Measurements from ENCODE around the gene DNAH11. TPM values are rescaled to one million over a fixed set of nuclear protein-coding genes. Genes with fewer than 3 reads are reported as not detected.

DNAH11 gene
- total and polyA plus RNA-seq, 11 donors = 0.04 to 0.98 (median 0.23) TPM

- intact Hi-C loops (cut with DNase I) = loop anchor here in 3 of 10 donors (5.0 to 10.0 kb wide), 4 partner anchors 238 to 725 kb away; partner anchors contain the start of gene SP8 (in 2 of the 3)
- no peaks in the 10 kb centered on the region for H3K36me3 ChIP-seq
- no peaks in the 10 kb centered on the region for H3K4me1 ChIP-seq
- TF ChIP-seq POLR2A (IDR thresholded peaks at IDR 0.05) = no peak
- TF ChIP-seq, protein P1, sequence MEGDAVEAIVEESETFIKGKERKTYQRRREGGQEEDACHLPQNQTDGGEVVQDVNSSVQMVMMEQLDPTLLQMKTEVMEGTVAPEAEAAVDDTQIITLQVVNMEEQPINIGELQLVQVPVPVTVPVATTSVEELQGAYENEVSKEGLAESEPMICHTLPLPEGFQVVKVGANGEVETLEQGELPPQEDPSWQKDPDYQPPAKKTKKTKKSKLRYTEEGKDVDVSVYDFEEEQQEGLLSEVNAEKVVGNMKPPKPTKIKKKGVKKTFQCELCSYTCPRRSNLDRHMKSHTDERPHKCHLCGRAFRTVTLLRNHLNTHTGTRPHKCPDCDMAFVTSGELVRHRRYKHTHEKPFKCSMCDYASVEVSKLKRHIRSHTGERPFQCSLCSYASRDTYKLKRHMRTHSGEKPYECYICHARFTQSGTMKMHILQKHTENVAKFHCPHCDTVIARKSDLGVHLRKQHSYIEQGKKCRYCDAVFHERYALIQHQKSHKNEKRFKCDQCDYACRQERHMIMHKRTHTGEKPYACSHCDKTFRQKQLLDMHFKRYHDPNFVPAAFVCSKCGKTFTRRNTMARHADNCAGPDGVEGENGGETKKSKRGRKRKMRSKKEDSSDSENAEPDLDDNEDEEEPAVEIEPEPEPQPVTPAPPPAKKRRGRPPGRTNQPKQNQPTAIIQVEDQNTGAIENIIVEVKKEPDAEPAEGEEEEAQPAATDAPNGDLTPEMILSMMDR (IDR thresholded peaks at IDR 0.05) = no peak
- 82 to 84% (median 83%) methylated on average over 6 of the region's 6 CpGs for WGBS, 4 donors
- peaks cover 0 to 23% (median 8%) of the 10 kb centered on the region in 12 donors for H3K9me3 ChIP-seq
- H3K27ac ChIP-seq = no peak overlapping the region
- DNase-seq (no peak), ATAC-seq (no peak)
- no peaks in the 10 kb centered on the region for H3K27me3 ChIP-seq
- H3K4me3 ChIP-seq = no peak overlapping the region
Measured at GRCh38 chr7:21500117-21500832, 42.6 kb upstream of the DNAH11 start.

DNA sequence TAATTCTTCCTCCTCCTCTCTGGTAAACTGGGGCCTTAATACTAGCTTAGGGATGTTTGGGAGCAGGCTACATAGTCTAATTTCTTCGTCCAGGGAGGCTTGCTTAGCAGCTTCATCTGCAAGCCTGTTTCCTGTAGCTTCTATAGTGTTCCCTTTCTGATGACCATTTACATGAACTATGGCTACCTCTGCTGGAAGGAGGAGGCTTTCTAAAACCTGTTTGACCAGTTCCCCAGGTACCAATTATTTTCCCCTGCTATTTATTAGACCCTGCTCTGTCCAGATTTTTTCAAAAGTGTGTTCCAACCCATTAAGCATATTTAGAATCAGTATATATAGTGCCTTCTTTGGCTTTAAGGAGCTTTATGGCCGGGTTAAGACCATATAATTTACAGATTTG is 38.8 kb upstream of the DNAH11 start:
- DNase-seq = no peak
- H3K27ac ChIP-seq = no peak overlapping the region
- TF ChIP-seq POLR2A (IDR thresholded peaks at IDR 0.05) = no peak
- TF ChIP-seq, protein P1 (IDR thresholded peaks at IDR 0.05) = no peak
- intact Hi-C loops (cut with DNase I) = loop anchor here in 3 of 10 donors (5.0 to 10.0 kb wide), 4 partner anchors 242 to 729 kb away; partner anchors contain the start of gene SP8 (in 2 of the 3)
- no peaks in the 10 kb centered on the region for H3K27me3 ChIP-seq
- peaks cover 0 to 5% (median 0%) of the 10 kb centered on the region in 12 donors for H3K9me3 ChIP-seq
- H3K36me3 ChIP-seq = no peaks in the 10 kb centered on the region
- H3K4me1 ChIP-seq = no peaks in the 10 kb centered on the region
- no peak overlapping the region for H3K4me3 ChIP-seq
- 90 to 96% (median 94%) methylated on average over 2 of the region's 2 CpGs for WGBS, 4 donors
- no peak for ATAC-seq

DNA sequence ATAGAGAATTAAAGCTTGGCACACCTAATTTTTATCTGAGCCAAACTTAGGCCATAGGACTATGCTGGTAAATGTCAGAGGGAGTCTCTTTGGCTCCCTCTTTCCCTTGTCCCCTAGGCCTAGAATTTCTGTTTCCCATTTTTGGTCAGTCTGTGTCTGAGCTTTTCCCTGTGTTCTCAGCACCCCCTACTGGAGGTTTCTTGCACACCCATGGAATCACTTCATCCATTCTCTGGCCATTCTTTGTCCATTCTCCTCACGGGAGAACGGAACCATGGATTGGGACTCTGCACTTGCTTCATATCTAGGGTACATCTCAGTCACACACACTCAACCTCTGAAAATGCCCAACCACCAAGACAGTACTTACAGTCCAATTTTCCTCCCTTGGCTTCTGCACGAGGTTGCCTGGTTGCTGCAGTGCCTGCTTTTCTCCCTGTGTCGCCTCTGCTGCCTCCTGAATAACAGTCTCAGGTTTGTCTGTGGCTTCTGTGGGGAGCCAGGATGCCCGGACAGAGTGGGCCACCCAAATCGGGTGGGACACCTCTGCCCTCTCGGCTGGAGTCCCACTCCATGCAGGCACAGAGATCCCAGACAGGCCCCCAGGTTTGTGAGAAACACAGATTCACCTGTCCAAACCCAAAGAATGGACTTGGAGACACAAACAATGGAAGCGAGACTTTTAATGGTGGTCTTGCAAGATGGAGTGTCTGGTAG is 35.1 kb upstream of the DNAH11 start:
- DNase-seq = peak in 3 of 5 donors; percentile 9 to 33 (median 21)
- 85 to 90% (median 89%) methylated on average over 8 of the region's 8 CpGs for WGBS, 4 donors
- ATAC-seq = peak; percentile 47 to 72 (median 66)
- H3K4me3 ChIP-seq = no peak overlapping the region
- H3K9me3 ChIP-seq = no peaks in the 10 kb centered on the region
- H3K36me3 ChIP-seq = peaks cover 0 to 21% (median 12%) of the 10 kb centered on the region in 9 donors
- H3K27ac ChIP-seq = no peak overlapping the region
- H3K4me1 ChIP-seq = no peaks in the 10 kb centered on the region
- H3K27me3 ChIP-seq = no peaks in the 10 kb centered on the region
- TF ChIP-seq, protein P1 (IDR thresholded peaks at IDR 0.05) = peak; percentile 54 to 80 (median 66)
- no peak for TF ChIP-seq POLR2A (IDR thresholded peaks at IDR 0.05)
- intact Hi-C loops (cut with DNase I) = loop anchor here in 9 of 10 donors (1.0 to 10.0 kb wide), 10 partner anchors 245 to 733 kb away; partner anchors contain the start of gene SP8 (in 2 of the 9)

- Histone ChIP-seq H3K36me3 (peaks cover 0 to 22% (median 12%) of the 10 kb centered on the region in 9 donors), H3K9me3 (no peaks in the 10 kb centered on the region), H3K27ac (no peak overlapping the region), H3K4me3 (no peak overlapping the region), H3K4me1 (no peaks in the 10 kb centered on the region), H3K27me3 (no peaks in the 10 kb centered on the region)
- intact Hi-C loops (cut with DNase I) = loop anchor here in 7 of 10 donors (5.0 to 10.0 kb wide), 7 partner anchors 246 to 734 kb away; partner anchors contain the start of gene SP8 (in 2 of the 7)
- 97 to 100% (median 98%) methylated on average over 3 of the region's 3 CpGs for WGBS, 4 donors
- ATAC-seq (no peak), DNase-seq (no peak)
- TF ChIP-seq, protein P1 (IDR thresholded peaks at IDR 0.05) = no peak
- TF ChIP-seq POLR2A (IDR thresholded peaks at IDR 0.05) = no peak
Measured at GRCh38 chr7:21508538-21508937, 34.3 kb upstream of the DNAH11 start.
